Neural cell (in vitro differentiated cells): ENCODE measurements around the gene SPATA19. TPM values are rescaled to one million over a fixed set of nuclear protein-coding genes. Genes with fewer than 3 reads are reported as not detected.

Source experiments
- H2AFZ ChIP-seq: fragments of 200-600, 300-800 bp; sonication (generic), shearing (Covaris generic); 2 replicates; pipeline ENCODE4 v1.6.0; 2014; ENCODE audit warnings: low read depth, mild to moderate bottlenecking, antibody characterized with exemption, low read length, moderate library complexity
- H3F3A ChIP-seq: fragments of 200-600 bp; shearing (Covaris generic); 2 replicates; pipeline ENCODE4 v1.6.1; 2016; ENCODE audit warnings: mild to moderate bottlenecking, moderate library complexity, mixed read lengths, antibody characterized with exemption, low read length; ENCODE audit not compliant: insufficient read depth, poor library complexity, severe bottlenecking
- H3K27ac ChIP-seq: fragments of 200-600, 300-800 bp; sonication (generic), shearing (Covaris generic); 2 replicates; pipeline ENCODE4 v1.5.1; 2014; ENCODE audit warnings: mild to moderate bottlenecking, low read length, moderate library complexity
- H3K27me3 ChIP-seq: fragments of 300-800, 200-600 bp; sonication (generic), shearing (Covaris generic); 2 replicates; pipeline ENCODE4 v1.6.0; 2014; ENCODE audit warnings: mild to moderate bottlenecking, low read depth, low read length, moderate library complexity; ENCODE audit not compliant: insufficient read depth
- H3K36me3 ChIP-seq: fragments of 300-800, 200-600 bp; sonication (generic), shearing (Covaris generic); 2 replicates; pipeline ENCODE4 v1.5.1; 2014; ENCODE audit warnings: mild to moderate bottlenecking, antibody characterized with exemption, low read length, moderate library complexity; ENCODE audit not compliant: insufficient read depth
- H3K4me2 ChIP-seq: fragments of 300-800, 200-600 bp; sonication (generic), shearing (Covaris generic); 2 replicates; pipeline ENCODE4 v1.6.0; 2014; ENCODE audit warnings: mild to moderate bottlenecking, low read length
- H3K4me3 ChIP-seq: fragments of 300-800, 200-600 bp; sonication (generic), shearing (Covaris generic); 2 replicates; pipeline ENCODE4 v1.5.1; 2014; ENCODE audit warnings: mild to moderate bottlenecking, low read length, moderate library complexity
- H3K79me2 ChIP-seq: fragments of 200-600 bp; shearing (Covaris generic); replicated peaks from 2 replicates; pipeline ENCODE4 v1.6.0; 2014; ENCODE audit warnings: mild to moderate bottlenecking, low read length, moderate library complexity; ENCODE audit not compliant: insufficient read depth
- H3K9ac ChIP-seq: fragments of 300-800, 200-600 bp; sonication (generic), shearing (Covaris generic); 2 replicates; pipeline ENCODE4 v1.6.1; 2016; ENCODE audit warnings: mild to moderate bottlenecking, low read length, mixed read lengths
- H3K9me2 ChIP-seq: fragments of 200-600 bp; shearing (Covaris generic); 2 replicates; pipeline ENCODE4 v1.6.1; 2016; ENCODE audit warnings: mild to moderate bottlenecking, low read length, mixed read lengths; ENCODE audit not compliant: insufficient read depth
- H3K9me3 ChIP-seq: fragments of 200-600, 300-800 bp; sonication (generic), shearing (Covaris generic); 2 replicates; pipeline ENCODE4 v1.6.1; 2016; ENCODE audit warnings: mild to moderate bottlenecking, mixed run types, low read length, moderate library complexity, mixed read lengths
- H4K20me1 ChIP-seq: fragments of 200-600 bp; shearing (Covaris generic); 2 replicates; pipeline ENCODE4 v1.6.1; 2016; ENCODE audit warnings: mild to moderate bottlenecking, mixed run types; ENCODE audit not compliant: insufficient read depth
- CTCF ChIP-seq: fragments of 450-650 bp; IDR thresholded peaks from 2 replicates; pipeline ENCODE4 v1.5.1; 2014; ENCODE audit warnings: antibody characterized with exemption, mild to moderate bottlenecking, moderate library complexity; ENCODE audit not compliant: poor library complexity, severe bottlenecking
- EP300 ChIP-seq: fragments of 450-650 bp; conservative IDR thresholded peaks from 2 replicates; pipeline ENCODE4 v1.6.1; 2014; ENCODE audit warnings: antibody characterized with exemption, mild to moderate bottlenecking, moderate library complexity; ENCODE audit not compliant: poor library complexity, severe bottlenecking
- EZH2 ChIP-seq: fragments of 200-600, 300-800 bp; shearing (Covaris generic), sonication (generic); IDR thresholded peaks from 2 replicates; pipeline ENCODE4 v1.6.1; 2014; ENCODE audit warnings: antibody characterized with exemption, low read length, borderline replicate concordance, mild to moderate bottlenecking; ENCODE audit not compliant: insufficient read depth, poor library complexity, severe bottlenecking
- MXI1 ChIP-seq: fragments of 450-650 bp; conservative IDR thresholded peaks from 2 replicates; pipeline ENCODE4 v1.6.1; 2014; ENCODE audit warnings: antibody characterized with exemption, mild to moderate bottlenecking; ENCODE audit not compliant: poor library complexity, severe bottlenecking
- POLR2AphosphoS5 ChIP-seq: IDR thresholded peaks from 2 replicates; pipeline ENCODE4 v1.6.1; 2012
- RAD21 ChIP-seq: fragments of 450-650 bp; conservative IDR thresholded peaks from 2 replicates; pipeline ENCODE4 v1.6.1; 2014; ENCODE audit warnings: antibody characterized with exemption, mild to moderate bottlenecking, moderate library complexity
- REST ChIP-seq: IDR thresholded peaks from 2 replicates; pipeline ENCODE4 v1.6.1; 2012; ENCODE audit warnings: borderline replicate concordance
- SMC3 ChIP-seq: fragments of 450-650 bp; conservative IDR thresholded peaks from 2 replicates; pipeline ENCODE4 v1.6.1; 2014; ENCODE audit warnings: antibody characterized with exemption, mild to moderate bottlenecking, moderate library complexity; ENCODE audit not compliant: poor library complexity
- TAF1 ChIP-seq: IDR thresholded peaks from 2 replicates; pipeline ENCODE4 v1.6.1; 2012; ENCODE audit warnings: low read depth
- polyA plus RNA-seq: library from polyadenylated mRNA; depleted of rRNA; stranded (reverse); fragments of >200 nt; gene quantifications from 2 replicates; pipeline ENCODE4 v1.2.3, GENCODE V29; 2014

SPATA19 gene
- polyA plus RNA-seq, 1 donor from 2014 or later: not detected

DNA sequence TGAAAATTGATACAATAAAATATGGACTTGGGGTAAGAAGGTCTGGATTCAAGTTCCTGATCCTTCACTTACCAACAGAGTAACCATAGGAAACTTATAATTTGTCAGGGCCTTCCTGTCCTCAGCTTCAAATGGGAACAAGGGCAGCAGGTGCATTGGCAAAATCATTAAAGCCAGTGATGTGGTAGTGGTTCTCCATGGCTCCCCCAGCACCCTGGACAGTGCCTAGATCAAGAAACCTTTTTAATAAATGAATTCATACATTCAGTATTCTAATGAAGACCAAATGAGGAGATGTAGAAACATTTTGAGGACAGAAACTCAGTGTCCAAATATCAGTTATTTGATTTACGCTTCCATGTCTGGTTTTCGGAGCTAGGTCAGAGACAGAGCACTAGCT, 51.1 kb downstream of the SPATA19 start:
- TF ChIP-seq TAF1 (no peak), SMC3 (no peak), MXI1 (no peak), RAD21 (no peak), CTCF (no peak), EZH2 (no peak), POLR2AphosphoS5 (no peak), REST (no peak), EP300 (no peak)
- Histone ChIP-seq H3K9me3 (no peaks in the 10 kb centered on the region), H3F3A (no peaks in the 10 kb centered on the region), H3K27ac (no peak overlapping the region), H3K79me2 (no peaks in the 10 kb centered on the region), H4K20me1 (no peaks in the 10 kb centered on the region), H3K4me2 (no peak overlapping the region), H3K36me3 (no peaks in the 10 kb centered on the region), H3K9me2 (no peaks in the 10 kb centered on the region), H3K27me3 (no peaks in the 10 kb centered on the region), H3K9ac (no peak overlapping the region), H2AFZ (no peak overlapping the region), H3K4me3 (no peak overlapping the region)

- TF ChIP-seq CTCF (no peak), POLR2AphosphoS5 (peak; percentile 72), MXI1 (no peak), REST (no peak), TAF1 (no peak), RAD21 (no peak), SMC3 (no peak), EZH2 (no peak), EP300 (peak; percentile 80)
- no peaks in the 10 kb centered on the region for H3F3A ChIP-seq
- H3K9me2 ChIP-seq: no peaks in the 10 kb centered on the region
- H3K27me3 ChIP-seq: no peaks in the 10 kb centered on the region
- H3K9me3 ChIP-seq: no peaks in the 10 kb centered on the region
- no peak overlapping the region for H3K9ac ChIP-seq
- H2AFZ ChIP-seq: no peak overlapping the region
- H4K20me1 ChIP-seq: no peaks in the 10 kb centered on the region
- peak overlapping the region; percentile 24 for H3K27ac ChIP-seq
- H3K4me2 ChIP-seq: no peak overlapping the region
- H3K79me2 ChIP-seq: no peaks in the 10 kb centered on the region
- H3K36me3 ChIP-seq: no peaks in the 10 kb centered on the region
- no peak overlapping the region for H3K4me3 ChIP-seq
Measured at GRCh38 chr11:133793271-133794035, 51.9 kb downstream of the SPATA19 start.
